ENCODE measurements around the gene ALDH7A1.
"Not testable (repeated sequence)": the region's sequence is repeated elsewhere in the genome, so short reads cannot be mapped to it uniquely, and the experiment has no call there.

The ALDH7A1 gene

DNA sequence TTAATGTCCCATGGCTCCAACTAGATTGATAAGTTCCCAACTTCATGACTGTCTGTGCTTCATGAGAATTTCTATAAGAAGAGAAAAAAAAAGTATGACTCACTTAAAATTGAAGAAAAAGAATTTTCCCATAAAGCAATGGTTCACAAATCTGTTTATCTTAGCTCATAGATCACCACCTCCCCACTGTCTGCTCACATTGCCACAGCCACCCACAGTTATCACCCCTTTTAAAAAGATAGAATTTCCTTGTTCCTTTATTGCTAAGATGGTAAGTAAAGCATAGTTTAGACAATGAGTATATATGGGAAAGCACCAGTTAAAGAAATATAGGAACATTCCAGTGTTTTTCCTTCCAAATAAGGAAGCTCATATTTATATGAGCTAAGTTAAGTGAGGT is 67.1 kb downstream of the ALDH7A1 start:
- no peak for DNase-seq

DNA sequence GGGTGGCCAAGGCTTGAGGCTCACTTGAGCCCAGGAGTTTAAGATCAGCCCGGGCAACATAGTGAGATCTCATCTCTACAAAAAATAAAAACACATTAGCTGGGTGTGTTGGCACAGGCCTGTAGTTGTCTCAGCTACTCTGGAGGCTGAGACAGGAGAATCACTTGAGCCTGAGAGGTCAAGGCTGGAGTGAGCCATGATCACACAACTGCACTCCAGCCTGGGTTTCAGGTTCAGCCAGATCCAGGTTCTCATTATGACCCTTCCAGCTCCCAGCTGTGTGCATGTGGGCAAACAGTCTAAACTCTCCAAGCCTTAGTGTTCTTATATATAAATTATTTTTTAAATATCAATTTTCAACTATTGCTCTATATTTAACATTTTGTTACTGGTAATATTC is 67.9 kb downstream of the ALDH7A1 start:
- no peak for DNase-seq

DNA sequence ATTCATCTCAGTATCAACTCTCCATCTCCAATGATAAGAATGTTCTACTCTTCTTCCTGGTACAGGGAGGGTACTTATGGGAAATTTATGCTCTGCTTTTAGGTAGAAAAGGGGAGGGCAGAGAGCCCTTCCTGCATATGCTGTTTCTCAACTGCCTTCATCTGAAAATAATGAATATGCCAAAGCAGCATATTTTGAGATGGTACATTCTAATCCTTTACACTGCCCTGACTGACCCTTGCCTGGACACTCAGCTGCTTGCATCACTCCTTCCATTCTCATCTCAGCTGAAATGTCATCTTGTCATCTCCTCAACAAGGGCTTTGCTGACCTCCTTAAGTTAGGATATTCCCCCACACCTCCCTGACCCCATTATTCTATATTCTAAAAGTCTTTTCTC is 68.5 kb downstream of the ALDH7A1 start:
- no peak for DNase-seq

DNA sequence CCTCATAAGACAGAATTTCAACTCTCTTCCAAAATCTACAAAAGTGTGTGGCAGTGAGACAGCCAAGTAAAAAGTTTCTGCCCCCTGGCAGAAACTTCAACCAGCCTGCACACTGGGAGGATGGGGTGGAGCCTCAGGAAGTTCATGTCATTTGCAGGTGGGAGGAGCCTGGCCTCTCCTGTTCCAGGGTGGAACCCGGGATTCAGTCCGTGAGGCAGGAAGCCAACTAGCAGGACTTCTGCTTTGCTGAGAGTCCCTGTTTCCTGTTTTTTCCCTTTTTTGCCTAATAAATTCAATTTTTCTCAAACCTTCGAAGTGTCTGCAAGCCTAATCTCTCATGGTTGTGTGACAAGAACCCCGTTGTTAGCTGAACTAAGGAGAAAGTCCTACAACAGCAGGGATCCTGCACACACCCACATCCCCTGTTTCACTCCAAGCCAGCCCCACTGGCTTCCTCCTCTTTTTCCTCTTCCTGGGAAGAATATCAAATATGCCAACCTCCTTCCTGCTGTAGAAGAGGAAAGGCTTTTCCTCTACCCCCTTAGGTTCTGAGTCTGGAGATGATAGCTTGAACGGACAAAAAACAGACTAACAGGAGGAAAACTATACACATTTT is 69.3 kb downstream of the ALDH7A1 start:
- DNase-seq, result no peak

DNA sequence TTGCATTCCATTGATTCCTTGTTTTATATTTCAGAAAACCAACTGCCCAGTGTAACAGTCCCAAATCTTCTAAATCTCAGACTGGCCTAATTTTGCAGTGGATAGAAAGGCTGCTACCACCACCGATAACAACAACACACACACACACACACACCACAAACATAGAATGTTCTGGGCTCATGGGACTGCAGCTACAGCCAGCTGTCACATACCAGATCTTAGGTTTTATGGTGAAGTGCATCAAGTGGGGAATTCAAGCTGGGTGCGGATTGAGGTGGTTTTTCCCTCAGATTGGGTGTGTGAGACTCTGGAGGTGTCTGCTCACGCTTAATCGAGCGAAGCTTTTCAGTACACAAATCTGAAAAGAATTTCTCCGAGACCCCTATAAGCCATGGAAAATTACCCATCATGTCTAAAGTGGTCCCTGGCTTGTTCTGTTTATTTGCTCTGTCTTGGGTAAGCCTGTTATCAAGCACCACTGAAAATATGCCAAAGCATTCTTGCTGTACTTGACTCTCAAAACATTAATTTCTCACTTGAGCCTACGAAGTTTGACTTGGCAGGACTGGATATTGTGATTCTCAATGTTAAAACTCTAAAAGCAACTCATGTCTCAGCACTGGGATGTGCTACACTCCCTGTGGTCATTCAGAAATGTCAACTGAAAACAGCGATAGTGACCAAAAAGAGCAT is 71.1 kb downstream of the ALDH7A1 start:
- no peak for DNase-seq

DNA sequence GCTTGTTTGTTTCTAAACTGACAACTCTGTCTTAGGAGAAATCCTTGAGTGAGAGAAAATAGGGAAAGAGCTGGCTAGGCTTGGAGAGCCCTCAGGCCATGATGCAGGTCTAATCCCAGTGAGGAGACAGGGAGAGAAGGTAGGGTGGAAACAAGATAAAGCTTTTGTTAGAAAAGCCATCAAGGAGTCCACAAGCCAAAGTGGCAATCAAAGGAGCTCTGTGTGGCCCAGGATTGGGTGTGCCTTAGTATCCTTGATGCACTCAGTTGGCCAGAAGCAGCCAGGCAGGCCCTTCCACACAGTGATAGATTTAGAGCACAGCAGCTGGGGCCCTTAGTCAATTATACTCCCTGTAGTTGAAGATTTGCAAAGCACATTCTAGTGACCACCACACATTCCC is 73.9 kb downstream of the ALDH7A1 start:
- DNase-seq, result no peak

DNA sequence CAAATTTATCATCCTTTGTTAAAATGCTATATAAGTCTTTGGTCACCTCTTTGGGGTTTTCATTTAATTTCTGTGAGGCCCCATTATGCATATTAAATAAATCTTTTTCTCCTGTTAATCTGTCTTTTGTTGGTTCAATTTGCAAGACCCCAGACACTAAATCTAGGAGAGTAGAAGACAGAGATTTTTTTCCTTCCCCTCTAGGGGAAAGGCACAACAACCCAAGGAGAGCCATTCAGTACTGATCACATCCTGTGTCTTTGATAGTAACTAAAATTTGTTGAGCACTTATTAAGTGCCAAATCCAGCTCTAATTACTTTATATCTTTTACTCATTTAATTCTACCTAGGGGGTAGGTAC is 74.4 kb downstream of the ALDH7A1 start:
- no peak for DNase-seq

DNA sequence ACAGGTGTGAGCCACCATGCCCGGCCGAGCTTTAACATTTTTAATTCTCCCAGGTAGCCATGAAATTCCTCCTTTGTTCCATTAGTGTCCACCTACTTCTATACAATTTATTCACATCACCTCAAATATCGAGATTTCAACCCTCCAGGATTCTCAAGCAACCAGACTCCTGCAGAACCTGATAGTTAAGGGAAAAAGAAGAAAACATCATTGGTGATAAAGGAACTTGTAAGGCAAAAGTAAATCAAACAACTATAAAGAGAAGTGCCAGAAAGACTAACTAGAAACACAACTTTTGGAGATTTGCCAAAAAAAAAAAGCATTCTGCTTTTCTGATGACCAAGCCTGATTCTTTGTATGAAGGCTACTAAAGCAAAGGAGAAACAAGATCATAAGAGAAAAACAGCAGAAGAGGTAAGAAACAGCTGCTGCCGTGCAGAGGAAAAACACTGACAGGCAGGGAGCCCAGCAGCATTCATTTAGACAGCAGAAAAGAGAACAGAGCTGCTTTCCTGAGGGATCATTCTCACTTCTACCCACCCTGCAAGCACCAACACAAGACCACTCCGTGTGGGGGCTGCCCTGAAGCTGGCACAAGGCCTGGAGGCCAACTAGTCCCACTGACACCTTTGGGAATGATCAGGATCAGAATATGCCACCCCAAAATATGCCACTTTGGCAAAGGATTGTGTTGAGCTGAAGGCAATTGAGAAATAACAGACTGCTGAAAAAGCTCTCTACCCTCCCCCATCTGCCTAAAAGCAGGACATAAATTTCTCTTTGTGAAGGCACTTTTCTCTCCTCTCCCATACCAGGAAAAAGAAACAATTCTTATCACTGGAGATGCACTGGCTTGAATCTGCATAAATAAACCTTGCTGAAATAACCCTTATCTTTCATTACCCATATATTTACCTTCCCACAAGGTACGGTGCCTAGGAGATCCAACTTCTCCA is 75.1 kb downstream of the ALDH7A1 start:
- DNase-seq, result no peak

DNA sequence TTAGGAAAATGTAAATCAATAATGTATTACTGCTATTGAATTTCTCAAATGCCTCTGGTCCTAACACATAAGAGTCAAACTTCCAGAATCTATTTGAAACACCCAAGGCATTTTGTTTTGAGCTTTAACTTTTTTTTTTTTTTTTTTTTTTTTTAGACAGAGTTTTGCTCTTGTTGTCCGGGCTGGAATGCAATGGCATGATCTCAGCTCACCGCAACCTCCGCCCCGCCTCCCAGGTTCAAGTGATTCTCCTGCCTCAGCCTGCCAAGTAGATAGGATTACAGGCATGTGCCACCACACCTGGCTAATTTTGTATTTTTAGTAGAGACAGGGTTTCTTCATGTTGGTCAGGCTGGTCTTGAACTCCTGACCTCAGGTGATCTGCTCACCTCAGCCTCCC is 75.8 kb downstream of the ALDH7A1 start:
- not testable (repeated sequence) for DNase-seq

DNA sequence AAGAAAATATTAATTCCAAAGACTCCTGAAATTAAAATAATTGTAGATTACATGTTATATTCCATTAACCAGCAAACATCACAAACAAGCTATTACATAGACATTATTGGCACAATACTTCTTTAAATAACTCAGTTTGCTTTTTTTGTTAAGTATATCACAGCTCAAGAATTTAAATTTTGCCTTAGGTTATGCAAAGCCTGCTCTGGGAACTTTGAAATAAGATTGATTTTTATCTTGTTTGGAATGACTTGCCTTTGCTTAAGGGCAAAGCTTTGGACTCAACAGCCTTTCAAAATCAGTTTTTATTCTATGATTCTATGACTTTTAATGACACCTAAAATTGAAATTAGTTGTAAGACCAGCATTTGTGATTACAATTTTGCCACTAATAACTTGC is 78.2 kb downstream of the ALDH7A1 start:
- DNase-seq, result no peak

DNA sequence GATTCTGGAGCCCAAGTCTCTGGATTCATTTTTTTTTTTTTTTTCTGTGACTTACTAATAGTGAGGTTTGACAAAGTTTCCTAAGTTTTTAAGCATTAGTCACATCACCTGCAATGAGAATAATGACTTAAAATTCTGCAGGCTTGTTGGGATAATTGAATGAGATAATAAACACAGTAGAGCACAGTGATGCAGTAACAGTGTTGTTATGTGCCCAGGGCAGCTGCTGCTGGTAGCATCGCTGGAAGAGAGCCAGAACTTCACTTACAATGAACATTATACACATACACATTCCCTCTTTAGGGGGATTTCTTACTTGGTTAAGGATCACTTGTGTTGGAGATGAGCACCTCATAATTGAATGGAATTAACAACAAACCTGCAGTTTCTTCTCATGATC is 78.9 kb downstream of the ALDH7A1 start:
- no peak for DNase-seq

DNA sequence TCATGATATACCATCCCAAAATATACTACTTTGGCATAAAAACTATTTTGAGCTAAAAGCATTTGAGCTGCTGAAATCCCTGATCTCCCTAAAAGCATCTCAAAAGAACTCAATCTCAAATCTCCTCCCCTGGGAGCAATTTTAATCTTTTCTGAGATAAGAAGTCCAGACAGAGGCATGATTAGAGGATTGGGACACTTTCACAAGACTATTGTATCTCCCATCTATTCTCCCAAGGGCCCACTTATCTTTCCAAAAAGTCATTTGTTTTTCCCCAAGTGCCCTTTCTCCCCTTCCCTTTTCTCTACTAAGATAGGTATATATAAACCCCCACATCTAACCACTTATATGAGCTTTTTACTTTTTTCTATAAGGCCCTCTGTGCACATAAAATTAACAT is 79.7 kb downstream of the ALDH7A1 start:
- DNase-seq, result no peak

DNA sequence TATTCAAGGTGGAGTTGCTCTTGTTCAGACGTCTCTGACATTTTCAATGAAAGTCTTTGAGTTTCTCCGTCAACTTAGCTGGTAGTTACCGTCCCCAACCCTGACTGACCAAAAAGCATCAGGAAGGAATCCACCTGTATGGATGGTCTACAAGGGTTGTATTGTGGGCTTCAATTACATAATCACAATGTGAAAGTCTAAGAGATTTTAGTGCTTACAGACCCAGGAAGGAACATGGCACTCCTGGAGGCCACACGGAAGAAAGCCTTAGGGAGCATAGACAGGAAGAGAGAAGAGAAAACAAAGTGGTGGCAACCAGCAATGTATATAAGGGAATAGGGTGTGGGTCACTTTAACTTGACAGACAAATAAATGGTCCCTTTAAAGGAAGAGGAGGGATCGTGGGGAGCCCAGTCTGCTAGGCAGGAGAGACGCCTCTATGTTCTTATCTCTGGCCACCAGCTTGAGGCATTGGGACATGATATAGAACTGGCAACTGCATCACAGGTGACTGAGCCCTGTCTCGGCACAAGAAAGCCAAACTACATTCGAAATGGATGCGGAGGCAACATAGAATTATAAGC is 80.4 kb downstream of the ALDH7A1 start:
- no peak for DNase-seq

DNA sequence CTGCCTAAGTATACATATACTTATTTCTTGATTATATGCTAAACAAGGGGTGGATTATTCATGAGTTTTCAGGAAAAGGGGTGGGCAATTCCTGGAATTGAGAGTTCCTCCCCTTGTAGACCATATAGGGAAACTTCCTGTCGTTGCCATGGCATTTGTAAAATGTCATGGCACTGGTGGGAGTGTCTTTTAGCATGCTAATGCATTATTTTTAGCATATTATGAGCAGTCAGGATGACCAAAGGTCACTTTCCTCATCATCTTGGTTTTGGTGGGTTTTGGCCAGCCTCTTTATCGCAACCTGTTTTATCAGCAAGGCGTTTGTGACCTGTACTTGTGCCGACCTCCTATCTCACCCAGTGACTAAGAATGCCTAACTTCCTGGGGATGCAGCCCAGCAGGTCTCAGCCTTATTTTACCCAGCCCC is 80.9 kb downstream of the ALDH7A1 start:
- no peak for DNase-seq

DNA sequence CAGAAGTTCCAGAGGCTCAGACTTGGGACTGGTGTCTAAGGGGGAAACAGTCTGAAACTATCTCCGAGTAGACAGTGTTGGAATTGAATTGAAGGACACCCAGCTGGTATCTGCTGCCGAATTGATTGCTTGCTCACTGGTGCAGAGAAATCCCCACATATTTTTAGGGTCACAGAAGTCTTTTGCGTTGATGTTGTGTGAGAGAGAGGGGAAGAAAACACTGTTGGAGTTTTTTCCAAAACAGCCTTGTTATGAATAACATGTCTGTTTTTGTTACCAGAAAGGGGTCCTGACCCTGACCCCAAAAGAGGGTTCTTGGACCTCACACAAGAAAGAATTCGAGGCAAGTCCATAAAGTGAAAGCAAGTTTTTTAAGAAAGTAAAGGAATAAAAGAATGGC is 81.3 kb downstream of the ALDH7A1 start:
- DNase-seq, result no peak

DNA sequence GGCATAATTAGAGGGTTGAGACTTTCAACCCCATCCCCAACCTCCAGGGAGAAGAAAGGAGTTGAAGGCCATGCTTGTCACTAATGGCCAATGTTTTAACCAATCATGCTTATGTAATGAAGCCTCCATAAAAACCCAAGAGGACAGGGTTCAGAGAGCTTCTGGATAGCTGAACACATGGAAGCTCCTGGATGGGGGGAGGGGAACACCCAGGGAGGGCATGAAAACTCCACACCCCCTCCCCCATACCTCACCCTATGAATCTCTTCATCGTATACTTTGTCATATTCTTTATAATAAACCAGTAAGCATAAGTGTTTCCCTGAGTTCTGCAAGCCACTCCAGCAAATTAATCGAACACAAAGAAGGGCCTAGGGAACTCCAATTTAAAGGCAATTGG is 81.7 kb downstream of the ALDH7A1 start:
- DNase-seq, result no peak

DNA sequence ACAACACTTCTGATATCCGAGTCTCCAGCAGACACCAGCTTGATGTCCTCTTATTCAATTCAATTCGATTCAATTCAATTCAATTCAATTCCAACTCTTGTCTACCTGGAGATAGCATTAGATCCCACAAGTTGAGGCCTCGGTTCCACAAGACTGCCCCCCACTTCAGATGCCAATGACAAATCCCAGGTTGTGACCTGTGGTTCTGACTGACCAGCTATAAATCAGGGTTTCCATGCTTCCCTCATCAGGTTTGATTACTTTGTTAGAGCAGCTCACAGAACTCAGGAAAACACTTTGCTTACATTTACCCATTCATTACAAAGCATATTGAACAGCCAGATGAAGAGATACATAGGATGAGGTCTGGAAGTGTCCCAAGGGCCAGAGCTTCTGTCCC is 82.6 kb downstream of the ALDH7A1 start:
- no peak for DNase-seq

DNA sequence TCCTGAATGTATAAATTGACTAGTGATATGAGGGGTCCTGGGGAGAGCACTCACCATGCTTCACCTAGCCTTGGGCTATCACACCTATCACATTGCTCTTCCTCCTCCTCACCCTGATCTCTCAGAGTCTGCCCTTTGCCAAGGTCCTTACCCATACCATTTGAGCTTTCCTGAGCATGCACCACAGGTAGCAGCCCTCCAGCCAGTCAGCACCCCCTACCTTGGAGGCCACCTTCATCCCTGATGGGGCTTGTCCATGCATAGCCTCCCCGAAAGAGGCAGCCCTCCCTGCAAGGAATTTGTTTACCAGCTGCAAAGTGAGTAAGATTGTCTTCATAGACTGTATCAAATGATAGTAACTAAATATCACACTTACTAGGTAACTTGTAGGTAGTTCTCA is 83.1 kb downstream of the ALDH7A1 start:
- DNase-seq, result no peak

DNA sequence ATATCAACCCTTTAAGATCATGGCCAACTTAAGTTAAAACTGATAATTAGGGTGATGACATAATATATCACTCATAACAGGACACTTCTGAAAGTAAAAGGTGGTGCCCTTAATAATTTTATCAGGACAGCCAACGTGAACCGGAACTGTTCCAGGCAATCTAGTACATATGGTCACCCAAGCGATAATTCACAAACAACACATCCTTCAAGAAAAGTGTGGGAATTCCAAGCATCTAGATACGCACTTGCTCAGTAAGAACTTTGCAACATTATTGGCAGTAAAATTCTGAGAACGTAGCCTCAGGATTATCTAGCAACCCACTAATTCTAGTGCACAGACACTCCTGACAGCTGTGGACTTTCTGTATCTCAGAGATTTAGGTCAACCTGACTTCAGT is 85.7 kb downstream of the ALDH7A1 start:
- no peak for DNase-seq

DNA sequence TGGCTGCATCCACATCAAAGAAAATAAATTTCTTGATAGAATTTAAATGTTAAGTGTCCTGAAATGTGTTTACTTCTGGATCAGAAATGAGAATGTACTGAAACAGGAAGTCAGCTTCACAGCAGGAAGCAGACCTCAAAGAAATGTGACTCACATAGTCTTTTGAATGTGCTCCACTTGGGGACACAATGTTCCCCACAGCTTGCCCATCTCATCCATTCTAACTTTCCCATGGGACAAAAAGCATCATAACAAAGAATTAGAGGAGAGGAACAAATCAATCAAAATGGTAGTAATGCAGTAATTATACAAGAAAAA is 86.1 kb downstream of the ALDH7A1 start:
- DNase-seq, result no peak

DNA sequence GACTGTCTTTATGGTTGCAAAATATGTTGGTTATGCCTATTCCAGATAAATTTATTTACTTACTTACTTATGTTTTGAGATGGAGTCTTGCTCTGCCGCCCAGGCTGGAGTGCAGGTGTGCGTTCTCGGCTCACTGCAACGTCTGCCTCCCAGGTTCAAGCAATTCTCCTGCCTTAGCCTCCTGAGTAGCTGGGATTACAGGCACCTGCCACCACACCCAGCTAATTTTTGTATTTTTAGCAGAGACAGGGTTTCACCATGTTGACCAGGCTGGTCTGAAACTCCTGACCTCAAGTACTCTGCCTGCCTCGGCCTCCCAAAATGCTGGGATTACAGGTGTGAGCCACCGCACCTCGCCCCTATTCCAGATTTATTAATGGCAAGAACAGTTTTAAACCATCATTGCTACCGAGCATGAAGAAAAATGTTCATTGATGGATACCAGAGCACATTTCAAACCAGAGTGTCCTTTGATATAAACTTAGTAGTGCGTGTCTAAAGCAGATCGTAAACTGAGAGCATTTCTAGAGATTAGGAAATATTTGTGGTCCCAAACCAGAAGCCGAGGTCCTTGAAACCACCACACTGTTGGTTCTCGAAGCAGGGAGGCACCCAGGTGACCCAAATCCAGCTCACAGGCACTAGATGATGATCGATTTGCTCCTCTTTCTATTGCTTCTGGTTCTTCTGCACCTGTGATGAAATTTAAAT is 86.6 kb downstream of the ALDH7A1 start:
- no peak for DNase-seq

DNA sequence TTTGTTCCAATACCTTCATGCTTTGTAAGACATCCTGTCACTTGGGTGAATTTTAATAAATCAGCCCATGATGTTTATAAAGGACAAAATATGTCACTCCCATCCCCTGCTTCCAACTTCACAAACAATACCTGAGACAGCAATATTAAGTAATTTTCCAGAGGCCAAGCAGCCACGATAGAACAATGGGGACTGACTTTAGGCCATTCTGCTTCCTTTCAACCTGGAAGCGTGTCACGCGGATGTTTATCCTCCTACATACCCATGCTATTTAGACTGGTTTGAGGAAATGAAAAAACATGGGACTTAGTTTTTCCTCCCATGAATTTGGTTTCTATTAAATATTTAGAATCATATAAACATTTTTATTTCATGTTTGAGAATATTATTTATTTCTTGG is 88.9 kb downstream of the ALDH7A1 start:
- no peak for DNase-seq

DNA sequence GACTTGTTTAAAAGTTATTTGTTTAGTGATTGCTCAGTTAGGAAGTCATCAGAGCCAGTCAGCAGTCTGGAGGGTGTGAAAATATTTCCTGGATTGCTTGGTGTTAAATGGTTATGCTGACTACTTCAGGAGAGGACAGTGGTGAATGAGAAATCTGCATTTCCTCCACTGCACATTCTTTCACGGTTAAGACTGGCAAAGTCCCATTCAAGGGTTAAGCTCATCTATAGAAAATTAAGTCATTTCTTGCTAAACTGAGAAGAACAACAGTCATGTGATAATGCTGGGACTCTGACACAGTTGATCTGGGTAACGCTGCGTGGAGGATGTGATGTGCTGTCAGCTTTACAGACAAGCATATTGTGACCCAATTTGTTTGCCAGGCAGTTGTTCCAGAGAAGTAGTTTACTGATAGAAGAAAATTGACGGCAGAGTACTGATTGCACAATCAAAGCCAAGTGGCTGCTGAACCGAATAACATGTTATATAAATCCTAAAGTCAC is 91.4 kb downstream of the ALDH7A1 start:
- DNase-seq, result no peak

All from activated CD8-positive, alpha-beta memory T cell treated with anti-CD3 and anti-CD28 coated beads, Interleukin-2, amount 50 U/mL, for 48 hours (primary cell).